ENCODE measurements around the gene GDPD5. TPM values are rescaled to one million over a fixed set of nuclear protein-coding genes. Genes with fewer than 3 reads are reported as not detected.

Gene GDPD5
- total and polyA plus RNA-seq, 10 of the 15 experiments (the other 5 are each of a cell fraction or from before 2014, with no cell fraction given) = 0.10 to 30.0 (median 6.7) TPM

GRCh38 chr11:75485742-75486141 is 40.0 kb downstream of the GDPD5 start:
- Histone ChIP-seq H3K9me3 (replicated peaks; ENCODE audit: control insufficient read depth, insufficient read depth, low read length) (no peaks in the 10 kb centered on the region), H3K27me3 (replicated peaks in 1 of 2; ENCODE audit: control insufficient read depth in 2 of 2, insufficient read depth in 2 of 2, low read length in 1 of 2) (no peaks in the 10 kb centered on the region), H3K36me3 (ENCODE audit: control insufficient read depth in 2 of 2, insufficient read depth in 2 of 2, low read length in 1 of 2) (no peaks in the 10 kb centered on the region), H4K20me1 (ENCODE audit: control insufficient read depth, insufficient read depth) (no peaks in the 10 kb centered on the region), H3K4me3 (no peak overlapping the region), H3K4me2 (ENCODE audit: control insufficient read depth, insufficient read depth) (no peak overlapping the region), H3K4me1 (ENCODE audit: control insufficient read depth, insufficient read depth, low read length) (peaks cover 7% of the 10 kb centered on the region), H3K79me2 (ENCODE audit: control insufficient read depth, insufficient read depth, low read length) (no peaks in the 10 kb centered on the region), H3K9ac (ENCODE audit: control insufficient read depth, insufficient read depth, low read length) (no peak overlapping the region), H2AFZ (ENCODE audit: control insufficient read depth, low read depth, low read length) (no peak overlapping the region), H3K27ac (ENCODE audit: control insufficient read depth, insufficient read depth) (no peak overlapping the region)
- 82% methylated on average over 4 of the region's 4 CpGs for WGBS (ENCODE audit: insufficient coverage, insufficient replicate concordance, low lambda C conversion rate, missing lambda C conversion rate)
- BruUV-seq (replicated peaks) = no TSS peak
- no peak for DNase-seq (ENCODE audit: low read depth, low spot score)
- no peak for FAIRE-seq
- intact Hi-C loops (cut with micrococcal nuclease; ENCODE audit: unreplicated experiment) = no loop called here
- TF ChIP-seq TCF3 (IDR thresholded peaks at IDR 0.05; ENCODE audit: borderline replicate concordance, insufficient read depth, low read depth, low read length) (no peak), IKZF2 (IDR thresholded peaks at IDR 0.05) (no peak), MYB (IDR thresholded peaks at IDR 0.05; ENCODE audit: borderline replicate concordance, low read depth, low read length) (no peak), NFYA (IDR thresholded peaks at IDR 0.05; ENCODE audit: borderline replicate concordance, low read depth, low read length) (no peak), BRCA1 (IDR thresholded peaks at IDR 0.05; ENCODE audit: low read depth, low read length) (no peak), CREM (IDR thresholded peaks at IDR 0.05; ENCODE audit: low read depth) (no peak), SUZ12 (IDR thresholded peaks at IDR 0.05; ENCODE audit: unreplicated experiment) (no peak), STAT3 (IDR thresholded peaks at IDR 0.05; ENCODE audit: low read depth, low read length) (no peak), BMI1 (IDR thresholded peaks at IDR 0.05; ENCODE audit: borderline replicate concordance) (no peak), PKNOX1 (IDR thresholded peaks at IDR 0.05) (no peak), TAF1 (IDR thresholded peaks at IDR 0.05; ENCODE audit: borderline replicate concordance, low read depth, low read length) (no peak), SPI1 (IDR thresholded peaks at IDR 0.05; ENCODE audit: borderline replicate concordance, insufficient read depth, low read depth, low read length) (no peak), SIN3A (IDR thresholded peaks at IDR 0.05; ENCODE audit: low read depth, low read length) (no peak), NFYB (IDR thresholded peaks at IDR 0.05; ENCODE audit: insufficient read depth, low read depth, low read length) (no peak)
- in situ Hi-C loops (cut with MboI) = no loop called here
- ChIA-PET CTCF (no interaction called here), RAD21 (ENCODE audit: unreplicated experiment) (no interaction called here), SMC1A (ENCODE audit: uncharacterized antibody, unreplicated experiment) (no interaction called here), POLR2A (interaction anchor here (1.0 kb wide), 1 partner anchor 40 kb away, joined by 3 read pairs; the partner anchor contains the start of gene GDPD5)
- ATAC-seq = no peak
